ENCODE data around the gene CX3CR1. TPM values are rescaled to one million over a fixed set of nuclear protein-coding genes. Genes with fewer than 3 reads are reported as not detected.

The CX3CR1 gene
- total and polyA plus RNA-seq, 9 of the 15 experiments (the other 6 are each of a cell fraction or from before 2014, with no cell fraction given) = 0.03 to 0.21 TPM; not detected in 7

DNA sequence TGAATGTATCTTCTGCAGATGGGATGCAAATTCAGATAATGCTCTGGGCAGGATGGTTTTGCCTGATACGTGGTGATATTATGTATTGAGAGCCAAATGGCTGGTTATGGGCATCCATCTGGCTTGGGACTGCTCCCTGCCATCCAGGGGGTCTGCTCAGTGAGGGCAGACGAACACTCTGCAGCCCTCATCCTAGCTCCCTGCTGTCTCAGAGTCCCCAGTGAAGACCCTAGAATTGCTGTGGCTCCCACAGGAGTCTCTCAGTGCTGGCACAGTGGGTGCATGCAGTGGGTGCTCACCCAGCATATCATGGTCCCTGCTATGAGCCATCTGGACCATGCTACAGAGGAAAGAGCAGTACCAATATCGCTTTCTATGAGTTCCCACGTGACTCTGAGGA is 10.3 kb downstream of the CX3CR1 start:
- WGBS (ENCODE audit: insufficient coverage, low coverage, missing lambda C conversion rate) = 4% methylated on average over 4 of the region's 4 CpGs
- H3K9me1 ChIP-seq (ENCODE audit: control insufficient read depth, insufficient read depth, low read length) = no peaks in the 10 kb centered on the region
- no peak for FAIRE-seq
- no peak overlapping the region for H3K9ac ChIP-seq (ENCODE audit: insufficient read depth in 1 of 2, low read depth in 2 of 2, low read length in 2 of 2)
- H3K4me3 ChIP-seq = no peak overlapping the region
- H3K4me2 ChIP-seq (ENCODE audit: insufficient read depth, low read length) = no peak overlapping the region
- no peaks in the 10 kb centered on the region for H3K79me2 ChIP-seq (ENCODE audit: control insufficient read depth, insufficient read depth, low read length)
- CTCF ChIA-PET (ENCODE audit: low intra/inter-chr PET ratio) = no interaction called here
- no peak overlapping the region for H2AFZ ChIP-seq (ENCODE audit: low read depth, low read length)
- H4K20me1 ChIP-seq (replicated peaks; ENCODE audit: control insufficient read depth, insufficient read depth, low read length) = no peaks in the 10 kb centered on the region
- no peaks in the 10 kb centered on the region for H3K36me3 ChIP-seq (ENCODE audit: control insufficient read depth, insufficient read depth, low read length)
- ATAC-seq = no peak
- peaks cover 12 to 48% of the 10 kb centered on the region in 2 experiments; a peak in 4 of 5 replicates for H3K27me3 ChIP-seq (ENCODE audit: control insufficient read depth in 2 of 2, insufficient read depth in 2 of 2, low read length in 2 of 2)
- no peaks in the 10 kb centered on the region for H3K9me3 ChIP-seq (replicated peaks; ENCODE audit: control insufficient read depth, insufficient read depth, low read depth, low read length)
- DNase-seq (ENCODE audit: extremely low read depth in 1 of 4, low spot score in 3 of 4) = no peak
- POLR2A ChIA-PET = interaction anchor here (0.8 to 0.9 kb wide), 2 partner anchors 10 to 152 kb away, joined by 3 to 4 read pairs; partner anchors contain the start of gene CX3CR1
- in situ Hi-C loops (cut with MboI) = no loop called here
- intact Hi-C loops (cut with micrococcal nuclease) = no loop called here
- no TSS peak for BruUV-seq (replicated peaks)
- no peaks in the 10 kb centered on the region; a peak in 1 of 5 replicates for H3K4me1 ChIP-seq (replicated peaks in 1 of 2; ENCODE audit: control insufficient read depth in 2 of 2, insufficient read depth in 2 of 2, low read length in 2 of 2)
- no peak overlapping the region for H3K27ac ChIP-seq (ENCODE audit: extremely low read depth, low read depth, low read length)
- TF ChIP-seq, protein P1, sequence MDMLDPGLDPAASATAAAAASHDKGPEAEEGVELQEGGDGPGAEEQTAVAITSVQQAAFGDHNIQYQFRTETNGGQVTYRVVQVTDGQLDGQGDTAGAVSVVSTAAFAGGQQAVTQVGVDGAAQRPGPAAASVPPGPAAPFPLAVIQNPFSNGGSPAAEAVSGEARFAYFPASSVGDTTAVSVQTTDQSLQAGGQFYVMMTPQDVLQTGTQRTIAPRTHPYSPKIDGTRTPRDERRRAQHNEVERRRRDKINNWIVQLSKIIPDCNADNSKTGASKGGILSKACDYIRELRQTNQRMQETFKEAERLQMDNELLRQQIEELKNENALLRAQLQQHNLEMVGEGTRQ (CRISPR knock-in tag; IDR thresholded peaks at IDR 0.05) = peak; percentile 15; the same call in 1 of the 2 replicates
- TF ChIP-seq CEBPB (tag; IDR thresholded peaks at IDR 0.05) = no peak

DNA sequence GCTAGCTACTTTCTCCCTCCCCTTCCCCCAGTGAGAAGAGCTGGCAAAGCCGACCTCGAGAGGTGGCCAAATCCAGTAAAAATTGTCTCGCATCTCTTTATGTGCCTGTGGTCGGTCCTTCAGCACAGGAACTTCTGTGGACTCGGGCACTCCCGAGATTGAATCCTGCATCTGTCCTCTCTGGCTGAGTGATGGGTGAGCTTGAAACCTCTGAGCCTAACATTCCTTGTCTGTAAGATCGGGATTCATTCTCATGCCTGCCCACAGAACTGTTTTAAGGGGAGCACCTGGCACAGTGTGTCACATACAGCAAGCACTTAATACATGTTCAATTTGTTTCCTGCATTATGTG is 11.3 kb downstream of the CX3CR1 start:
- H3K9ac ChIP-seq (ENCODE audit: insufficient read depth in 1 of 2, low read depth in 2 of 2, low read length in 2 of 2) = no peak overlapping the region
- in situ Hi-C loops (cut with MboI) (no loop called here), intact Hi-C loops (cut with micrococcal nuclease) (no loop called here)
- no peaks in the 10 kb centered on the region for H3K79me2 ChIP-seq (ENCODE audit: control insufficient read depth, insufficient read depth, low read length)
- H3K27me3 ChIP-seq (ENCODE audit: control insufficient read depth in 2 of 2, insufficient read depth in 2 of 2, low read length in 2 of 2) = peaks cover 12 to 53% of the 10 kb centered on the region in 2 experiments; a peak in 4 of 5 replicates
- no peak for ATAC-seq
- BruUV-seq (replicated peaks) = no TSS peak
- ChIA-PET CTCF (ENCODE audit: low intra/inter-chr PET ratio) (no interaction called here), POLR2A (interaction anchor here (0.6 kb wide), 1 partner anchor 12 kb away, joined by 3 read pairs; the partner anchor contains the start of gene CX3CR1)
- no peak for DNase-seq (ENCODE audit: extremely low read depth in 1 of 4, low spot score in 3 of 4)
- H3K4me2 ChIP-seq (ENCODE audit: insufficient read depth, low read length) = no peak overlapping the region
- no peaks in the 10 kb centered on the region for H3K9me3 ChIP-seq (replicated peaks; ENCODE audit: control insufficient read depth, insufficient read depth, low read depth, low read length)
- no peak overlapping the region for H3K4me3 ChIP-seq
- TF ChIP-seq, protein P2, sequence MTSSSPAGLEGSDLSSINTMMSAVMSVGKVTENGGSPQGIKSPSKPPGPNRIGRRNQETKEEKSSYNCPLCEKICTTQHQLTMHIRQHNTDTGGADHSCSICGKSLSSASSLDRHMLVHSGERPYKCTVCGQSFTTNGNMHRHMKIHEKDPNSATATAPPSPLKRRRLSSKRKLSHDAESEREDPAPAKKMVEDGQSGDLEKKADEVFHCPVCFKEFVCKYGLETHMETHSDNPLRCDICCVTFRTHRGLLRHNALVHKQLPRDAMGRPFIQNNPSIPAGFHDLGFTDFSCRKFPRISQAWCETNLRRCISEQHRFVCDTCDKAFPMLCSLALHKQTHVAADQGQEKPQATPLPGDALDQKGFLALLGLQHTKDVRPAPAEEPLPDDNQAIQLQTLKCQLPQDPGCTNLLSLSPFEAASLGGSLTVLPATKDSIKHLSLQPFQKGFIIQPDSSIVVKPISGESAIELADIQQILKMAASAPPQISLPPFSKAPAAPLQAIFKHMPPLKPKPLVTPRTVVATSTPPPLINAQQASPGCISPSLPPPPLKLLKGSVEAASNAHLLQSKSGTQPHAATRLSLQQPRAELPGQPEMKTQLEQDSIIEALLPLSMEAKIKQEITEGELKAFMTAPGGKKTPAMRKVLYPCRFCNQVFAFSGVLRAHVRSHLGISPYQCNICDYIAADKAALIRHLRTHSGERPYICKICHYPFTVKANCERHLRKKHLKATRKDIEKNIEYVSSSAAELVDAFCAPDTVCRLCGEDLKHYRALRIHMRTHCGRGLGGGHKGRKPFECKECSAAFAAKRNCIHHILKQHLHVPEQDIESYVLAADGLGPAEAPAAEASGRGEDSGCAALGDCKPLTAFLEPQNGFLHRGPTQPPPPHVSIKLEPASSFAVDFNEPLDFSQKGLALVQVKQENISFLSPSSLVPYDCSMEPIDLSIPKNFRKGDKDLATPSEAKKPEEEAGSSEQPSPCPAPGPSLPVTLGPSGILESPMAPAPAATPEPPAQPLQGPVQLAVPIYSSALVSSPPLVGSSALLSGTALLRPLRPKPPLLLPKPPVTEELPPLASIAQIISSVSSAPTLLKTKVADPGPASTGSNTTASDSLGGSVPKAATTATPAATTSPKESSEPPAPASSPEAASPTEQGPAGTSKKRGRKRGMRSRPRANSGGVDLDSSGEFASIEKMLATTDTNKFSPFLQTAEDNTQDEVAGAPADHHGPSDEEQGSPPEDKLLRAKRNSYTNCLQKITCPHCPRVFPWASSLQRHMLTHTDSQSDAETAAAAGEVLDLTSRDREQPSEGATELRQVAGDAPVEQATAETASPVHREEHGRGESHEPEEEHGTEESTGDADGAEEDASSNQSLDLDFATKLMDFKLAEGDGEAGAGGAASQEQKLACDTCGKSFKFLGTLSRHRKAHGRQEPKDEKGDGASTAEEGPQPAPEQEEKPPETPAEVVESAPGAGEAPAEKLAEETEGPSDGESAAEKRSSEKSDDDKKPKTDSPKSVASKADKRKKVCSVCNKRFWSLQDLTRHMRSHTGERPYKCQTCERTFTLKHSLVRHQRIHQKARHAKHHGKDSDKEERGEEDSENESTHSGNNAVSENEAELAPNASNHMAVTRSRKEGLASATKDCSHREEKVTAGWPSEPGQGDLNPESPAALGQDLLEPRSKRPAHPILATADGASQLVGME (CRISPR knock-in tag; IDR thresholded peaks at IDR 0.05) = 0 out of 2 replicates have a peak, but pooled peaks have one; percentile 12
- TF ChIP-seq FIP1L1 (IDR thresholded peaks at IDR 0.05; ENCODE audit: low read depth, low read length, poor library complexity, severe bottlenecking) = no peak
- no peak overlapping the region for H3K27ac ChIP-seq (ENCODE audit: extremely low read depth, low read depth, low read length)
- FAIRE-seq = no peak
- H2AFZ ChIP-seq (ENCODE audit: low read depth, low read length) = no peak overlapping the region
- WGBS (ENCODE audit: insufficient coverage, low coverage, missing lambda C conversion rate) = 6% methylated on average over 7 of the region's 7 CpGs
- H3K9me1 ChIP-seq (ENCODE audit: control insufficient read depth, insufficient read depth, low read length) = no peaks in the 10 kb centered on the region
- no peaks in the 10 kb centered on the region; a peak in 1 of 5 replicates for H3K4me1 ChIP-seq (replicated peaks in 1 of 2; ENCODE audit: control insufficient read depth in 2 of 2, insufficient read depth in 2 of 2, low read length in 2 of 2)
- no peaks in the 10 kb centered on the region for H3K36me3 ChIP-seq (ENCODE audit: control insufficient read depth, insufficient read depth, low read length)
- no peaks in the 10 kb centered on the region for H4K20me1 ChIP-seq (replicated peaks; ENCODE audit: control insufficient read depth, insufficient read depth, low read length)
